K562 (cell line): Measurements from ENCODE around the gene AGAP3. TPM values are rescaled to one million over a fixed set of nuclear protein-coding genes. Genes with fewer than 3 reads are reported as not detected.

Experiments used
- ATAC-seq: fragments of 200-7000 bp; cut with Tn5 transposase; 3 replicates; pipeline ENCODE4 v1.9.1; 2020; ENCODE audit warnings: moderate library complexity
- BruUV-seq: library from RNA; stranded (reverse); fragments of 400-500 nt; replicated peaks from 2 replicates; lab custom pipeline; 2021; lab: Mats Ljungman, UMichigan
- CTCF ChIA-PET: fragments of 300-600 bp; formaldehyde crosslinking; extraction: SDS; loops from one replicate; lab custom pipeline; 2021; ENCODE audit warnings: low intra/inter-chr PET ratio; lab: Yijun Ruan, JAX
- POLR2A ChIA-PET: fragments of 300-600, 350-650 bp; sonication (Branson Sonifier 250); formaldehyde crosslinking; extraction: SDS; loops from one replicate; lab custom pipeline; 2021; ENCODE audit warnings: antibody characterized with exemption, inconsistent platforms; lab: Yijun Ruan, JAX
- DNase-seq, 4 experiments: peaks; one replicate each; pipeline versions ENCODE4 v3.0.0 to v3.0.0-alpha.2; 2011 to 2018; ENCODE audit warnings: low spot score in 3 of 4, mixed read lengths in 3 of 4; ENCODE audit errors: extremely low read depth in 1 of 4
- FAIRE-seq: peaks from 2 replicates; lab custom pipeline; 2011; peaks lifted over from hg19 to GRCh38; lab: Jason Lieb, UNC
- H2AFZ ChIP-seq: 2 replicates; pipeline ENCODE4 v1.6.0; 2011; ENCODE audit warnings: low read depth, low read length, control low read depth, inconsistent platforms
- H3K27ac ChIP-seq: fragments of 200-600 bp; 3 replicates; pipeline ENCODE4 v1.8.0; 2011; ENCODE audit warnings: low read depth, mild to moderate bottlenecking, control low read depth, inconsistent platforms, low read length, moderate library complexity, mixed read lengths; ENCODE audit errors: extremely low read depth
- H3K27me3 ChIP-seq, 2 experiments: fragments of 300-600 bp in 1 of 2; 2 replicates in 1 of 2; 3 replicates in 1 of 2; pipeline versions ENCODE4 v1.6.0 to v1.8.0; 2011; ENCODE audit warnings: inconsistent platforms in 2 of 2, low read length in 2 of 2, mild to moderate bottlenecking in 1 of 2, mixed read lengths in 1 of 2, moderate library complexity in 1 of 2; ENCODE audit not compliant: control insufficient read depth in 2 of 2, insufficient read depth in 2 of 2
- H3K36me3 ChIP-seq: fragments of 300-600 bp; 3 replicates; pipeline ENCODE4 v1.8.0; 2011; ENCODE audit warnings: mild to moderate bottlenecking, low read length, inconsistent platforms; ENCODE audit not compliant: control insufficient read depth, insufficient read depth
- H3K4me1 ChIP-seq, 2 experiments: fragments of 200-600 bp in 1 of 2; replicated peaks in 1 of 2; 2 replicates in 1 of 2; 3 replicates in 1 of 2; pipeline versions ENCODE4 v1.5.1 to v1.8.0; 2011; ENCODE audit warnings: inconsistent platforms in 2 of 2, low read length in 2 of 2, mild to moderate bottlenecking in 1 of 2, mixed read lengths in 1 of 2, moderate library complexity in 1 of 2; ENCODE audit not compliant: control insufficient read depth in 2 of 2, insufficient read depth in 2 of 2
- H3K4me2 ChIP-seq: 2 replicates; pipeline ENCODE4 v1.6.1; 2011; ENCODE audit warnings: low read length, control low read depth, inconsistent platforms, mixed read lengths; ENCODE audit not compliant: insufficient read depth
- H3K4me3 ChIP-seq: fragments of 200-600 bp; sonication (generic), shearing (Covaris generic); 2 replicates; pipeline ENCODE4 v1.5.1; 2016; ENCODE audit warnings: control low read depth, inconsistent platforms
- H3K79me2 ChIP-seq: fragments of 200-600 bp; 3 replicates; pipeline ENCODE4 v1.8.0; 2011; ENCODE audit warnings: low read length, inconsistent platforms; ENCODE audit not compliant: control insufficient read depth, insufficient read depth
- H3K9ac ChIP-seq, 2 experiments: 2 replicates each; pipeline versions ENCODE4 v1.6.0 to v1.6.1; 2011; ENCODE audit warnings: low read depth in 2 of 2, low read length in 2 of 2, control low read depth in 1 of 2, inconsistent platforms in 1 of 2, mild to moderate bottlenecking in 1 of 2, mixed read lengths in 1 of 2; ENCODE audit not compliant: insufficient read depth in 1 of 2
- H3K9me1 ChIP-seq: one replicate; pipeline ENCODE4 v1.6.0; 2011; ENCODE audit warnings: inconsistent platforms, mild to moderate bottlenecking, low read length, moderate library complexity; ENCODE audit not compliant: control insufficient read depth, insufficient read depth
- H3K9me3 ChIP-seq: replicated peaks from 2 replicates; pipeline ENCODE4 v1.5.1; 2011; ENCODE audit warnings: low read depth, low read length, inconsistent platforms; ENCODE audit not compliant: control insufficient read depth, insufficient read depth
- H4K20me1 ChIP-seq: replicated peaks from 2 replicates; pipeline ENCODE4 v1.6.1; 2011; ENCODE audit warnings: low read length, inconsistent platforms, mixed read lengths; ENCODE audit not compliant: control insufficient read depth, insufficient read depth
- DACH1 ChIP-seq: fragments of 450-650 bp; IDR thresholded peaks from 2 replicates; pipeline ENCODE4 v1.6.1; 2018; ENCODE audit not compliant: partially characterized antibody
- EZH2 ChIP-seq: IDR thresholded peaks from 2 replicates; pipeline ENCODE4 v1.6.1; 2012; ENCODE audit warnings: low read depth, mild to moderate bottlenecking, inconsistent platforms, low read length, borderline replicate concordance
- ZNF609 ChIP-seq: sonication (generic); formaldehyde crosslinking; IDR thresholded peaks from 2 replicates; pipeline ENCODE4 v1.8.1; 2023; ENCODE audit warnings: missing genetic modification reagents, mild to moderate bottlenecking, borderline replicate concordance
- WGBS: fragments of 100-300 bp; shearing (Covaris generic); methylation state at CpG from one replicate; pipeline ENCODE4 v1.1.6; 2016; ENCODE audit warnings: low coverage, mixed read lengths; ENCODE audit not compliant: insufficient coverage; ENCODE audit errors: missing lambda C conversion rate; 5-methylcytosine and 5-hydroxymethylcytosine counted together
- in situ Hi-C: fragments of 300-500 bp; cut with MboI; formaldehyde crosslinking; loops from 4 replicates; pipeline ENCODE4 v1.15.0; 2018; ENCODE audit warnings: inconsistent platforms, mixed read lengths
- intact Hi-C: fragments of 100-400 bp; cut with micrococcal nuclease; formaldehyde crosslinking; loops from 2 replicates; pipeline ENCODE4 v1.14.2; 2022
- polyA plus RNA-seq, 8 experiments: library from polyadenylated mRNA; depleted of rRNA in 4 of 8; stranded (reverse) in 5 of 8; unstranded in 3 of 8; fragments of >200 nt; fragmentation: Nextera tagmentation in 2 of 8; fragmentation: Illumina TruSeq in 1 of 8; extraction: Ambion mirVana in 2 of 8; extraction: Trizol in 1 of 8; gene quantifications; 2 replicates each; pipeline versions ENCODE4 v1.2.1 to v1.2.3, GENCODE V29; 2011 to 2014; ENCODE audit warnings: inconsistent platforms in 1 of 8, missing spikeins in 1 of 8
- total RNA-seq, 7 experiments: library from RNA; depleted of rRNA in 6 of 7; stranded (reverse); fragments of >200 nt in 6 of 7; fragmentation: Illumina TruSeq in 2 of 7; extraction: Trizol in 2 of 7; gene quantifications; 2 replicates each; pipeline versions ENCODE4 v1.2.1 to v1.2.3, GENCODE V29; 2011 to 2021; ENCODE audit warnings: low replicate concordance in 1 of 7

Gene AGAP3
- total and polyA plus RNA-seq, 9 of the 15 experiments (the other 6 are each of a cell fraction or from before 2014, with no cell fraction given) = 3.4 to 208 (median 62.2) TPM

GRCh38 chr7:151179287-151179860 is 93.1 kb downstream of the AGAP3 start:
- ChIA-PET CTCF (no interaction called here), POLR2A (interaction anchor here (0.7 to 1.4 kb wide), 3 partner anchors 10 to 85 kb away, joined by 3 to 4 read pairs (median 3); no protein-coding TSS in a partner anchor)
- no peaks in the 10 kb centered on the region for H3K36me3 ChIP-seq
- H3K9me1 ChIP-seq = peaks cover 3% of the 10 kb centered on the region
- in situ Hi-C loops (no loop called here), intact Hi-C loops (loop anchor here (10.0 kb wide), 2 partner anchors 165 to 215 kb away; no protein-coding TSS in a partner anchor)
- H3K4me1 ChIP-seq = peaks cover 0 to 18% of the 10 kb centered on the region in 2 experiments; a peak in 2 of 5 replicates
- peaks cover 55 to 80% of the 10 kb centered on the region in 2 experiments for H3K27me3 ChIP-seq
- no peaks in the 10 kb centered on the region for H3K79me2 ChIP-seq
- FAIRE-seq (no peak), ATAC-seq (peak; percentile 12; the same call in 1 of the 3 replicates), DNase-seq (no peak)
- under 1% methylated on average over 8 of the region's 8 CpGs for WGBS
- no peaks in the 10 kb centered on the region; the same call in 1 of the 2 replicates for H3K9me3 ChIP-seq
- no peak overlapping the region for H2AFZ ChIP-seq
- BruUV-seq = no TSS peak
- H3K4me3 ChIP-seq = no peak overlapping the region
- H3K9ac ChIP-seq = no peak overlapping the region
- no peak overlapping the region for H3K27ac ChIP-seq
- TF ChIP-seq EZH2 (peak; percentile 59; the same call in 1 of the 2 replicates), ZNF609 (CRISPR knock-in tag) (no peak), DACH1 (peak; percentile 31)
- no peak overlapping the region for H3K4me2 ChIP-seq
- H4K20me1 ChIP-seq = peaks cover 16% of the 10 kb centered on the region; the same call in 1 of the 2 replicates
